GM18861 (cell line): ENCODE data around the gene SPEF2.

Experiments
- ATAC-seq: cut with Tn5 transposase; IDR thresholded peaks from one replicate; pipeline ENCODE4 v1.9.1; 2021; ENCODE audit not compliant: unreplicated experiment

SPEF2 gene, protein sequence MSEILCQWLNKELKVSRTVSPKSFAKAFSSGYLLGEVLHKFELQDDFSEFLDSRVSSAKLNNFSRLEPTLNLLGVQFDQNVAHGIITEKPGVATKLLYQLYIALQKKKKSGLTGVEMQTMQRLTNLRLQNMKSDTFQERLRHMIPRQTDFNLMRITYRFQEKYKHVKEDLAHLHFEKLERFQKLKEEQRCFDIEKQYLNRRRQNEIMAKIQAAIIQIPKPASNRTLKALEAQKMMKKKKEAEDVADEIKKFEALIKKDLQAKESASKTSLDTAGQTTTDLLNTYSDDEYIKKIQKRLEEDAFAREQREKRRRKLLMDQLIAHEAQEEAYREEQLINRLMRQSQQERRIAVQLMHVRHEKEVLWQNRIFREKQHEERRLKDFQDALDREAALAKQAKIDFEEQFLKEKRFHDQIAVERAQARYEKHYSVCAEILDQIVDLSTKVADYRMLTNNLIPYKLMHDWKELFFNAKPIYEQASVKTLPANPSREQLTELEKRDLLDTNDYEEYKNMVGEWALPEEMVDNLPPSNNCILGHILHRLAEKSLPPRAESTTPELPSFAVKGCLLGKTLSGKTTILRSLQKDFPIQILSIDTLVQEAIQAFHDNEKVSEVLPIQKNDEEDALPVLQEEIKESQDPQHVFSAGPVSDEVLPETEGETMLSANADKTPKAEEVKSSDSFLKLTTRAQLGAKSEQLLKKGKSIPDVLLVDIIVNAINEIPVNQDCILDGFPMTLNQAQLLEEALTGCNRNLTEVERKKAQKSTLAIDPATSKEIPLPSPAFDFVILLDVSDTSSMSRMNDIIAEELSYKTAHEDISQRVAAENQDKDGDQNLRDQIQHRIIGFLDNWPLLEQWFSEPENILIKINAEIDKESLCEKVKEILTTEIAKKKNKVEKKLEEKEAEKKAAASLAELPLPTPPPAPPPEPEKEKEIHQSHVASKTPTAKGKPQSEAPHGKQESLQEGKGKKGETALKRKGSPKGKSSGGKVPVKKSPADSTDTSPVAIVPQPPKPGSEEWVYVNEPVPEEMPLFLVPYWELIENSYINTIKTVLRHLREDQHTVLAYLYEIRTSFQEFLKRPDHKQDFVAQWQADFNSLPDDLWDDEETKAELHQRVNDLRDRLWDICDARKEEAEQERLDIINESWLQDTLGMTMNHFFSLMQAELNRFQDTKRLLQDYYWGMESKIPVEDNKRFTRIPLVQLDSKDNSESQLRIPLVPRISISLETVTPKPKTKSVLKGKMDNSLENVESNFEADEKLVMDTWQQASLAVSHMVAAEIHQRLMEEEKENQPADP (N-terminal part only)

DNA sequence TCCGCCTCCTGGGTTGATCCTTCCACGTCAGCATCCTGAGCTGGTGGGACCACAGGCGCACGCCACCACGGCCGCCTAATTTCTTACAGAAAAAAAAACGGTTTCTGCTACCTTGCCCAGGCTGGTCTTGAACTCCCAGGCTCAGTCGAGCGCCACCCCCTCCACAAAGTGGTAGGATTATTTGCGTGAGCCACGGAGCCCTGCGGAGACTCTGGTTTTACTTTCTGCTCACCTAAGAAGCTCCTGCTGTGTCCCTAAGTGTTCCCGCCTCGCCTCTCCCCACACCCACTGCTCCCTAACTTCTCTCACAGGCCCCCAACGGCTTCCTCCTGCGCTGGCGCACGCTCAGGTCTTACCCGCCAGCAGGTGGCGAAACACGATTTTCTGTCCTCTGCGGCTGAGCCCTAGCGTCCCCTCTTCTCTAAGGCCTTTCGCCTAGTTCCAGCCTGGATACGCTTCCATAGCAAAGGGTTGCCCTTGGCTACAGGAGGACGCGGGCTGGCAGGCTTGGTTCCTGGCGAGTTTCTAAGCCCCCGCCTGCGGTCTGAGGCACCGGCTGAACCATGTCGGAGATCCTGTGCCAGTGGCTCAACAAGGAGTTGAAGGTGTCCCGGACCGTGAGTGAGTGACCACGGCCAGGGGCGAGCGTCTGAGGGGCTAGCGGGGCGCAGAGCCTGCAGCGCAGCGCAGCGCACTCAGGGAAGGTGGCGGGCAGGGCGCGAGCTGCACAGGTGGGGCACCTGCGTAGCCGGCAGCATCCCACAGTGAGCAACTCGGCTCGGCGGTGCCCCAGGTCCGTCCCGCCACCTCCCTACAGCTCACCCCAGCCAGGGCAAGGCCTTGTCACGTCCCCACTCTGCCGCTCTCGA lies at the start of gene SPEF2:
SPEF2 (plus strand) TSS at position 429 of the 869 bp plus-strand sequence; CDS start at position 564, 135 bp downstream.
- ATAC-seq = peak; percentile 86

DNA sequence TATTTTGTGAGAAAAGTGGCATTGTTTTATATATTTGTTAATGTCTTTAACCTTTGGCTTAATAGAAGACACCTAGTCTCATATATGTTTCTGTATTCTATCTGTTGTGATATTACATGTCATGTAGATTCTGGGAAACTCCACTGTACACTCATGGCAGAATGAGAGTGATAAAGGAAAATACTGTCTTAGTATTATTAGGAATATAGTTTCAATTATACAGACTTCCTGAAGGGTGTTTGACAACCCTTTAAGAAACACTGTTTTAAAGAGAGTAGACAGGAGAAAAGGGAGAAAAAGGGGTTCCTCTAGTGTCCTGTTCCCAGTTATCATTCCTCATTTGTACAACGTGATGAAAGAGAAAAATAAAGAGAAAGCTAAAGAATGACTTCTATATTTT lies 42.1 kb upstream of the SPEF2 start:
- ATAC-seq = no peak

DNA sequence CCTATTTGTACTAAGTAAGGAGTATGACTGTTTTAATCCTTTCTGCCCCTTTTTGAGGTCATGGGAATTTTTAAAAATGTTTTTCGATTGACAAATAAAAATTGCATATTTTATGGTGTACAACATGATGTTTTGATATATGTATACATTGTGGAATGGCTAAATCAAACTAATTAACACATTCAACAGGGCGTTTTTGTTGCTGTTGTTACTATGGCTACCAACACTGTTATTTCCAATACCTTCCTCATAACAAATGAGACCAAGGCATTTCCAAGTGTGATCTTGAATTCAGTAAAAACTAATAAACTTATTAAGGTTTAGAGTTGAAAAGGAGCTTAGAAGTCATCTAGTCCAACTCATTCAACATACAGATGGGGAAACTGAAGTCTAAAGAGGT lies 30.2 kb upstream of the SPEF2 start:
- ATAC-seq = no peak

DNA sequence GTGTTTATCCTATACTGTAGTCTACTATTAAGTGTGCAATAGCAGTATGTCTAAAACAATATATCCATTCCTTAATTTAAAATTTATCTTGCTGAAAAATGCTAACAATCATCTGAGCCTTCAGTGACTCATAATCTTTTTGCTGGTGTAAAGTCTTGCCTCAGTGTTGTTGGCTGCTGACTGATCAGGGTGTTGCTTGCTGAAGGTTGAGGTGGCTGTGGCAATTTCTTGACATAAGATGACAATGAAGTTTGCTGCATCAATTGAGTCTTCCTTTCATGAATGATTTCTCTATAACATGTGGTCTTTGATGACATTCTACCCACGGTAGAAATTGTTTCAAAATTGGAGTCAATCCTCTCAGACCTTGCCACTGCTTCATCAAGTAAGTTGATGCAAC lies 24.3 kb upstream of the SPEF2 start:
- ATAC-seq = no peak

DNA sequence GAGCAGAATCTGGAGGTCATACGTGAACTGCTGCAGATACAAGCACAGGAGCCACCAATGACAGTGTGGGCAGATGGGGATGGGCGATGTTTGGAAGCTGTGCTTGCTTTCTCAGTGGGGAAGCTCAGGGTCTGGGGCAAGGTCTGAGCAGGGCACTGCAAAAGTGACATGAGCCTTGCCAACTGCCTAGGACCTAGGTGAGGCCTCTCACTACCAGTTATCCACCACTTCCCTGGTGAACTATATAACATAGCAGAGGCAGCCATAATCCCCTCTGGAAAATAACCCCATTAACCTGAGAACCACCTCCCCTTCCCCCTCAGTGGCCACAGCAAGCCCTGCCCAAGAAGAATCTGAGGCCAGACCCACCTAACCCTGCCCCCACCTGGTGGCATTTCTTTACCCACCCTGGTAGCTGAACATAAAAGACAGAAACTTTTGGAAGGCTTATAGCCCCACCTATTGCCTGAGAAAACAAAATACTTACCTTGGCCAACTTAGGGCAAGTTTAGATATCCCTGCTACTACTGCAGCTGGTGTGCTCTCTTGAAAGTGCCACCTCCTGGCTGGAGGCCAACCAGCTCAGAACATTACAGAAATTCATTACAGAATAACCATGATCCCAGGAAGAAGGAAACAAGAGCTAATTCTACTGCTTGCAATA lies 18.8 kb upstream of the SPEF2 start:
- ATAC-seq = no peak

DNA sequence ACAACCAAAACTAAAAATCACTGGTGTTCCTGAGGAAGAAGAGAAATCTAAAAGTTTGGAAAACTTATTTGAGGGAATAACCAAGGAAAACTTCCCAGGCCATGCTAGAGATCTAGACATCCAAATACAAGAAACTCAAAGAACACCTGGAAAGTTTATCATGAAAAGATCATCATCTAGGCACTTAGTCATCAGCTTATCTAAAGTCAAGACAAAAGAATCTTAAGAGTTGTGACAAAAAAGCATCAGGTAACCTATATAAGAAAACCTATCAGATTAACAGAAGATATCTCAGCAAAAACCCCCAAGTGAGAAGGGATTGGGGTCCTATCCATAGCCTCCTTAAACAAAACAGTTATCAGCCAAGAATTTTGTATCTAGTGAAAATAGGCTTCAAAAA lies 17.1 kb upstream of the SPEF2 start:
- ATAC-seq = no peak

DNA sequence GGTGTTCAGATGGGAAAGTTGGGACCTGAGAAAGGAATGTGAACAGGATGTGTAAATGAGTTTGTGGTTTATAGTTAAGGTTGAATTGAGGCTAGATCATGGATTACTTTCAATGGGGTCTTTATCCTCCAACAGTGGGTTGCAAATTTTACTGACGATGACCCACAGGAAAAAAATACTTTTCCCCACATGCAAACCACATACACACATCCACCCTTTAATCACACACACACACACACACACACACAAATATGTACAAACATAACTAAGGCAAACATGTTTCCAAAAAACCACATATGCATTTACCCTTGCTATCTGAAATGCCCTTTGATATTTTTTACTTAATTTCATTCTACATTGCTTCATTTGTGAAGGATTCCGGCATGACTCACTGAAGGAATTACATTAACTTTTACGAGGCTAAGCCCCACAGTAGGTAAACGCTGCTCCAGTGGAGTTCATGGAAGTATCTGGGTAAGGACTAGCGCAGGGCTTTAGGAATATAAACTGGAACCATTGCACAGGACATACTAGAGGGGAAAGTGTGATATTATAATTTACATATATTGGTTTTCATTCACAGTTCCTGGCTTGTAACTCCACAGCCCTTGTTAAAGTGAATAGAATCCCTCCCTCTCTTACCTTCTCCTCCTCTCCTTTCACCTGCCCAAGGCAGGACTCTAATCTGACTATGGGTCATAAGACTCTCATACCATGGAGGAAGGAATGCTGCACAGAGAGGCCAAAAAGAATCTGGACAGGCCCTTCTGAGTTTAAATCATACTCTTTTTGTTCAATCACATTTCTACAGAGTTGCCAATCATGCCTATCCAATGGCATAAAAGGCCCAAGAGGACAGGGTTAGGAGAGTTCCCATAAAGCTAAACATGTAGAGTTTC lies 8.5 kb upstream of the SPEF2 start:
- ATAC-seq = no peak

DNA sequence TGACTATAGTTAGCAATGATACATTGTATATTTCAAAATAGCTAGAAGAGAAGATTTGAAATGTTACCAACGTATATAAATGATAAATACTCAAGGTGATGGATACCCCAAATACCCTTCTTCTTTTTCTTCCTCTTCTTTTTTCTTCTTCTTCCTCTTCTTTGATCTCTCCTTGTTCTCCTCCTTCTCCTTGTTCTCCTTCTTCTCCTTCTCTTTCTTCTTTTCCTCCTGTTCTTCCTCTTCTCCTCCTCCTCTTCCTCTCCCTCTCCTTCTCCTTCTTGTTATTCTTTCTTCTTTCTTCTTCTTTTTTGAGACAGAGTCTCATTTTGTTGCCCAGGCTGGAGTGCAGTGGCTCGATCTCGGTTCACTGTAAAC lies 616 bp upstream of the SPEF2 start:
- ATAC-seq = no peak

DNA sequence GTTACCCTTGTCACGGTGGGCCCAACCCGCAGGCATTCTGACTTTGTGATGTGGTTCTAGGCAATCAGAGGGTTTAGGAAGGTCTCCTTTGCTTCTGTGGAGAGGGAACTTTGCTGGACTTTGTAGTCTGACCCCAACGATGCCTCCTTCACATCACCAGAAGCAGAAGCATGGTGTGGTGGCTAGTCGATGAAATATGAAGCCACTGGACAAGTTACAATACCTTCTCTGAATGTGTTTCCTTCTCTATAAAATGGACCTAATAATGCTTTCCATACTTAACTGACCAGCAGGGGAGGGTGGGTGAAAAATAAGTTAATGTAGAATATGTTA lies 607 bp downstream of the SPEF2 start:
- ATAC-seq = no peak

DNA sequence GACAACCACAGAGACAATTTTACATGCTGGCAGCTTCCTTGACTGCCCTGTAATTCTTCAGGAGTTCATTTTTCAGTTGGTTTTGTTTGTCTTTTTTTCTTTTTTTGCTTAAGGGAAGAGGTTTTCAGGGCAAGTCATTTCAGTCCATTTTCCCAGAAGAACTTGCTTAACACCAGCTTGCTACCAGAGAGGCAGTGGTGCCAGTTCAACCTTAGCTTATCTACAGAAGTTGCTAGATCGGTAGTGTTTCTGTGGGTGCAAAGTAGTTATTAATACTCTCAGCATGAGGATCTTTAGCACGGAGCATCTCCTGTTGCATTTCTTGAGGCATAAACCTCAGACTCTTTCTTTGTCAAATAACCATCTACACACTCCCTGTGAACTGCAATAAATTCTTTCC lies 1.1 kb downstream of the SPEF2 start:
- ATAC-seq = no peak

DNA sequence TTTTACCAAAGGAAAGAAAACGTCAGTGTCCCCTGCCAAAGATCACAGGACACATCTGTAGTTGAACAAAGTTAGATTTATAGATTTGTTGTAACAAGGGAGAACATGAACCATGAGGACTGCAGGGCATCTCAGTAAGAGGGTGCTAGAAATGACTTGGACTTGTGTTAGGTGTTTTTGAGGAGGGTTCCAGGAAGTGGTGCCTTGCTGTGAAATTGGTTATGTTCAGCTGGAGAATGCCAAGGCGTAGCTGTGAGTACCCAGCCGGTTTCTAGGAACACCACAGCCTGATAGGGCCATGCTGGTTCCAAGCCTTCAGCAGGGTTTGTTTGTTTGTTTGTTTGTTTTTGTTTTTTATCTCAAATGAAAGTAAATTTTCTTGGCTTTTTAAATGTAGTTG lies 5.3 kb downstream of the SPEF2 start:
- ATAC-seq = no peak

DNA sequence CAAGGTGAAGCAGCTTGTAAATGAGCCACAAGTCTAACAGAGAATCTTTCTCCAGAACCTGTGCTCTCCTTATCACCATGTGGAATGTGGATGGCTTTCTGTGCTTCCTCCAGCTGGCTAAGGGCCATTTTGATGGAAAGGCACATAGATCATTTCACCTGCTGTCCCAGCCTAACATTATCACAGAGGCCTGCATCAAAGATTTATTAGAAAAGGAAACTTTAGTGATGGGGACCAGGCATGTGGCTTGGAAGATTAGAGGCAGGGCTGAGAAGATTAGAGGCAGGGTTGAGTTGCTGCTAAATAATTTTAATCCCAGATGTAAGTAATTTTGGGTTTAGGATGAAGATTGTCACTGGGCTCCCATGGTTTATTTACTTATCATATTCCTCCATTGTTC lies 6.3 kb downstream of the SPEF2 start:
- no peak for ATAC-seq

DNA sequence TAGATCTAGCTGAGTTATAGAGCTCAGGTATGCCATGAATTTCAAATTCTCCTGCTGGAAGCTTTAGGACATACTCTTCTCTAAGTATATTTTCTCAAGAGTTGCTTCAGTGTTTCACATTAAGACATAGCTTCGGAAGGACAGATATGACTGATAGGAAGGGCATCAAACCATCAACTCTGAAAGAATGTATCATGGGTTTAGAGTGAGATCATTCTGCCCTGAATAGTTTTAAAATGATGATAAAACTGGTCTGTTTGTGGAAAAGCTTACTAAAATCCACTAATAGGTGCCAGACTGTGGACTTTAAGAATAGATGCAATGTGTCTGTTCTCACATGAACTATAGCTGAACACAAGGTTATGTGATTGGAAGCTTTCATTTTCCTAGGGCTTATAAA lies 8.4 kb downstream of the SPEF2 start:
- no peak for ATAC-seq

DNA sequence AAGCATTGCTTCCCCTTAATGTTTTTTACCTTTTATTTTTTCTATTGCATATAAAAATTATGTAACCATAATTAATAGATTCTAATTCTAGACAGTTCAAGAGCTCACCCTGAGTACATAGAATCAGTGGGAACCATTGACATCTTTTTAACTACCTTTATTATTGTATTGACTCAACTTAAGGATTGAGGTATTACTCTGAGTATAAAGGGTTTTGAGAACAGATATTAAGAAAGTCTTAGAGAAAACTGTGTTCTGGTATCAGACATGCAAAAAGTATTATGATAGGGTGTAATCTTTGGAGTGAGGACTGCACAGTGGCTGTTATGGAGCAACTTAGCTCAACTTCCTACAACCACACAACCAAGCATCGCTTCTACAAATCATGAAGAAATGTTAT lies 8.9 kb downstream of the SPEF2 start:
- ATAC-seq = no peak

DNA sequence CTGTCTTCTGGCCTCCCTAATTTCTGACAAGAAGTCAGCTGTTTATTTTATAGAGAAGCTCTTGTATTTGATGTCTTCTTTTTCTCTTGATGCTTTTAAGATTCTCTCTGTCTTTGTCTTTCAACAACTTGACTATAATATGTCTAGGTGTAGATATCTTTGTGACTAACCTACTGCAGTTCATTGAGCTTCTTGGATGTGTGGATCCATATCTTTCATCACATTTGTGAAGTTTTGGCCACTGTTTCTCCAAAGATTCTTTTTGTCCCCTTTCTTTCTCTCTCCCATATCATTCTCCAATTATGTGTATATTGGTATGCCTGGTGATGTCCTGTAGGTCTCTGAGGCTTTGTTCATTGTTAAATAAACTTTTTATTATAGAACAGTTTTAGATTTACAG lies 16.7 kb downstream of the SPEF2 start:
- ATAC-seq = no peak

DNA sequence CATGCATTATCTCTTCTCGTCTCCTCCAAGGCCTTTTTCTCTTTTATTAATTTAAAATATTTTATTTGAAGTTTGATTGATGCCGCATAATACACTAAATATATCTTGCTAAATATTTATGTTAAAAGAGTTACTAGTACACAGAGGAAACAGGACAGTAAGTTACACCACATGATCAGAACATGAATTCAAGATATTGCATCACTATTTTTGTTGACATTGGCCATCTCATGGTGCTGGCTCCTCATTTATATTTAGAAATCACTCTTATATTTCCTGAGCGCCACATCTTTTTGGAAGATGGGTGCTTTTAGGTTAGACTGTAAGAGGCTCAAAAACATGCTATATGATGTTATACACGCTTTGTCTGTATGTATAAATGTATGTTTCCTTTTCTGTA lies 23.0 kb downstream of the SPEF2 start:
- no peak for ATAC-seq

DNA sequence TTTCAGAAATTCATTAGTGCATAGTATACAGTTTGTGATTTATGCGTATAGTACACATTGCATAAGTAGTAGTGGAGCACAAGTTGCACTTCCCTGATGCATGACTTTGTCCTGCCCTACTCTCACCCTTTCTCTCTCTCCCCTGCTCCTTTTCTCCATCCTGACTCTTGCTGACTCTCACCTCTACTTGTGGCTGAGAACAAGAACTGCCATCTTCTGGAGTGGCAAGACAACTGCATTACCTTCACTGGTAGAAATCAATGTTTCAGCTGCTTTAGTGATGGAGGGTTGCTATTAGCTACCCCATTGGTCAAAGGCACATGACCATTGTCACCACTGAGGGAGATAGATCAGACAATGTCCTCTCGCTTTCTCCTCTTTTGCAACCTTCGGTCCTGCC lies 26.9 kb downstream of the SPEF2 start:
- no peak for ATAC-seq

DNA sequence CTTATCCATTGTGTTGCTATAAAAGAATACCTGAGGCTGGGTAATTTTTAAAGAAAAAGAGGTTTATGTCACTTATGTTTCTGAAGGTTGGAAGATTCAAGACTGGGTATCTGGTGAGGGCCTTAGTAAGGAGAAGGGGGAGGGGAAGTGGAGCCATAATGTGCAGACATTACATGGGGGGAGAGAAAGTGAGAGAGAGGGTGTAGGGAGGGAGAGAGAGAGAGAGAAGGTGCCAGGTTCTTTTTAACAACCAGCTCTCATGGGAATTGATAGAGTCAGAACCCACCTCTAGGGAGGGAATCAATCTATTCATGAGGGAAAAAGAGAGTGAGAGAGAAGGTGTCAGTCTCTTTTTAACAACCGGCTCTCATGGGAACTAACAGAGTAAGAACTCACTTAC lies 29.5 kb downstream of the SPEF2 start:
- ATAC-seq = no peak

DNA sequence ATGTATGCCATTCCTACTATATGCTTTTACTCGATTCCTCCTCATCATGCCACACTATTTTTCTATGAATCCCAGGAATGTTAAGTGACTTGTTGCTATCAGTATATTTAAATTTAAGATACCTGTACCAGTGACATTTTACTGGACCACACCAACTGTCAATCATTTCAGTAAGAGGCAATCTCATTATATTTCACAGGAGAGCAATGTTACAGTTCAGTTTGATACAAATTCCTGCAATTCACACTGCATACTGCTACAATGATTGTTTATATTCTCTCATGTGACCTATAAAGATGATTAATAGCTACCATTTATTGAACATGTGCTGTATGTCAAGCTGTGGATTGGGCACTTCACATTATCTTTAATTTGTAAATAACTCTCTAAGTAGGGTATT lies 30.0 kb downstream of the SPEF2 start:
- no peak for ATAC-seq
